Fibroblast of the conjunctiva (primary cell): Measurements from ENCODE around the gene SLC5A6.

Source experiments
- DNase-seq: peaks from one replicate; pipeline ENCODE4 v3.0.0-alpha.2; 2010; ENCODE audit warnings: low read depth

SLC5A6 gene

DNA sequence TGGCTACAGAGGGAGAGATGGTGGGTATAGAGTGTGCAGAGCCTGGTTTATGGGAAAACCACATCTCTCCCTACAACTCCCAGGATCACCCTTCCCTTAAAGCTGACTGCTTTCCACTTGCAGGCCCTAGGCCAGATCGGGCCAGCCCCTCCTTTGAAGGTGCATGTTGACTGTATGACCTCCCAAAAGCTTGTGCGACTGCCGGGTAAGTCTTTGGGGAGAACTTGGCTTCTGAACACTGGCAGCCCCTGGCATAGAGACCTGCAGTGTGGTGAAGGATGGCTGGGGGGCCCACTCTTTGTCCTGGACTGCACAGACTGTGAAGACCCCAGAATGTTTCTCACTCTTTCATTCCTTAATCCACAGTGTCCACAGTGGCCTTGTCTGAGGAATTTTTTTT, 24.6 kb upstream of the SLC5A6 start:
- no peak for DNase-seq

DNA sequence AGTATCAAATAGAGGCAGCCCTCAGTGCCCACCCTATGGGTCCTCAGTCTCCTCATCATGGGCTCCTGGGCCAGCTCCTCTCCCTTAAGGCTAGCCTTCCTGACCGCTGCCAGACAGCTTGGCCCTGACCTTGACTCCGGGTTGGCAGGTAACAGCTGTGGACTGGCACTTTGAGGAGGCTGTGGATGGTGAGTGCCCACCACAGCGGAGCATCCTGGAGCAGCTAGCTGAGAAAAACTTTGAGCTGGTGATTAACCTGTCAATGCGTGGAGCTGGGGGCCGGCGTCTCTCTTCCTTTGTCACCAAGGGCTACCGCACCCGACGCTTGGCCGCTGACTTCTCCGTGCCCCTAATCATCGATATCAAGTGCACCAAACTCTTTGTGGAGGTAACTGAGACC, 24.1 kb upstream of the SLC5A6 start:
- DNase-seq, result no peak

DNA sequence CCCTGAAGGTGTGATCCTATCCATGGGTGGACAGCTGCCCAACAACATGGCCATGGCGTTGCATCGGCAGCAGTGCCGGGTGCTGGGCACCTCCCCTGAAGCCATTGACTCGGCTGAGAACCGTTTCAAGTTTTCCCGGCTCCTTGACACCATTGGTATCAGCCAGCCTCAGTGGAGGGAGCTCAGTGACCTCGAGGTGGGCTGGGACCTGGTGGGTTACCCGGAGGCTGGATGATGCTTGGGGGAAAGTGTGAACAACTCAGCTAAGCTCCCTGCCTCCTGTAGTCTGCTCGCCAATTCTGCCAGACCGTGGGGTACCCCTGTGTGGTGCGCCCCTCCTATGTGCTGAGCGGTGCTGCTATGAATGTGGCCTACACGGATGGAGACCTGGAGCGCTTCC, 21.3 kb upstream of the SLC5A6 start:
- DNase-seq, result no peak

DNA sequence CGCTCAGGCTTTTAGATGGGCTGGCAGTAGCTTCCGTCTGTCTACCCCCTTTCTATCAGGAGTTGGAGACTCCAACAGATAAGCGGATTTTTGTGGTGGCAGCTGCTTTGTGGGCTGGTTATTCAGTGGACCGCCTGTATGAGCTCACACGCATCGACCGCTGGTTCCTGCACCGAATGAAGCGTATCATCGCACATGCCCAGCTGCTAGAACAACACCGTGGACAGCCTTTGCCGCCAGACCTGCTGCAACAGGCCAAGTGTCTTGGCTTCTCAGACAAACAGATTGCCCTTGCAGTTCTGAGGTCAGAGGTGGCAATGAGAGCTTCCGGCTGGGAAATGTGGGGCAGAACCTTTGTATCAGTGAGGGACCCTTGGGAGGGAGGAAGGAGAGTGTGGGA, 19.9 kb upstream of the SLC5A6 start:
- no peak for DNase-seq

DNA sequence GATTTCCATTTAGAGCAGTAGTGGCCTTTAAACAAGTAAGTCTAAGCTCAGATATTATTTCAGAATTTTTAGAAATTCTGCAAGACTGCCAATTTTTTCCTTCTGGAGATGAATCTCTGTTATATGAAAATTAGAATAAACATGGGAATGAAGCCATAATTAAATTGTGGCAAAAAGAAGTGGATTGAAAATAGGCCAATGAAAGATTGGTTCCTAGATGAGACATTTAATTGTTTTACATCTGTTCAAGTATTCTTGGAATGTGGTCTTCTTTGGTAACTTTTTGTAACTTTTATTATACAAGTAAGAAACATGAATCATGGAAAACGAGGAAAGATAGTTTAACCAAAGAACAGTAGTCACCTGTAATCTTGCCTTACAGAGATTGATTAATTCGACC, 15.4 kb upstream of the SLC5A6 start:
- DNase-seq, result no peak

DNA sequence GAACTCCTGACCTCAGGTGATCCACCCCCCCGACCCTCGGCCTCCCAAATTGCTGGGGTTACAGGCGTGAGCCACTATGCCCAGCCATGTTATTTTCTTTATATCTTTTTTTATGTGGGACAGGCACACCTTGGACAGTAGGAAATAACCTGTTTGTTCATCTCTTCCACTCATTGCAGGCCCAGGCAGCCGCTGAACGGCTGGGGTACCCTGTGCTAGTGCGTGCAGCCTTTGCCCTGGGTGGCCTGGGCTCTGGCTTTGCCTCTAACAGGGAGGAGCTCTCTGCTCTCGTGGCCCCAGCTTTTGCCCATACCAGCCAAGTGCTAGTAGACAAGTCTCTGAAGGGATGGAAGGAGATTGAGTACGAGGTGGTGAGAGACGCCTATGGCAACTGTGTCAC, 13.5 kb upstream of the SLC5A6 start:
- no peak for DNase-seq

DNA sequence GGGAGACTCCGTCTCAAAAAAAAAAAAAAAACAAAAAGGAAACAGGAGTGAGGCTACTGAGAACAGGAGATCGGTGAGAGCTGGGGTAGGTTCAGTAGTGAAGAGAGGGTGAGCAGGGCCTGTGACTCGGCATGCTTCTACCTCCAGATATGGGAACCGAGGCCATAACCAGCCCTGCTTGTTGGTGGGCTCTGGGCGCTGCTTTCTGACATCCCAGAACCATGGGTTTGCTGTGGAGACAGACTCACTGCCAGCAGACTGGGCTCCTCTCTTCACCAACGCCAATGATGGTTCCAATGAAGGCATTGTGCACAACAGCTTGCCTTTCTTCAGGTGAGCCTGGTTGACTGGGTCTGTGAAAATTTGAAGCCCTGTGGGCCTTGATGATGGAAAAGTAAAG, 11.3 kb upstream of the SLC5A6 start:
- no peak for DNase-seq

DNA sequence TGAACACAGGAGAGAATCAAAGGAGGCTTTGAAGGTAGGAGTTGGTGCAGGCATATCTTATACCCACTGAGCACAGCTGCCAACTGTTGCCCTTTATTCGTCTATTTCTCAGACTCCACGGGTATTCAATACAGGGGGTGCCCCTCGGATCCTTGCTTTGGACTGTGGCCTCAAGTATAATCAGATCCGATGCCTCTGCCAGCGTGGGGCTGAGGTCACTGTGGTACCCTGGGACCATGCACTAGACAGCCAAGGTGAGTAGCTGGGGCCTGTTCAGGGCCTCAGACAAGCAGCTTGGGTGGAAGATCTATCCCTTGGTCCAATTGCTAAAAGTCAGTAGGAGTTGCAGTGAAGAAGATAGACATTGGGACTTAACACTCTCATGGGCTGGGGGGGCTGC, 10.3 kb upstream of the SLC5A6 start:
- DNase-seq, result no peak

DNA sequence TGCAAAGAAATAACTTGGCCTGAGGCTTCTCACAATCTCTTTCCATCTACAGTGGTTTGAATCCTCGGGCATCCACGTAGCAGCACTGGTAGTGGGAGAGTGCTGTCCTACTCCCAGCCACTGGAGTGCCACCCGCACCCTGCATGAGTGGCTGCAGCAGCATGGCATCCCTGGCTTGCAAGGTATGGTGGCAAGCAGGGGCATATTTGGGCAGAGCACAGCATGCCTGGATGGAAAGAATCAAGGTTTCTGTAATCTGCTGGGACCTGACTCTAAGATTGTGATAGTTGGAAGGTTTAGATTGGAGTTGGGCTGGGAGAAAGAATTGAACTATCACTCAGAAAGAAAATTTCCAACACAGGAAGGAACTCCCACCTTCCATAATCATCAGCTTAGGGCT, 9.1 kb upstream of the SLC5A6 start:
- no peak for DNase-seq

DNA sequence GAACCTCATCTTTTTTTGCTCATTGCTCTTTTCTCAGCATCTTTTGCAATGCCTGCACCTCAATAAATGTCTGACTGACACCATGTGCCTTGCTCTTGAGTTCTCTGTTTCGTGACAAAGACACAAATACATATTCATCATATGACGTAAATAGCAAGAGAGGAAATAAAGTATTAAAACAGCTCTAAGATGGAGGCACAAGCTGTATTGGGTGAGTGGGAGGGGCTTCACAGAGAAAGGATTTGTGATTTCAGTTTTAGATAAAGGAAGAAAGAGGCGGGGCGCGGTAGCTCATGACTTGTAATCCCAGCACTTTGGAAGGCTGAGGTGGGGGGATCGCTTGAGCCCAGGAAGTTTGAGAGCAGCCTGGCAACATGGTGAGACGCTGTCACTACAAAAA, 8.0 kb upstream of the SLC5A6 start:
- DNase-seq, result no peak

DNA sequence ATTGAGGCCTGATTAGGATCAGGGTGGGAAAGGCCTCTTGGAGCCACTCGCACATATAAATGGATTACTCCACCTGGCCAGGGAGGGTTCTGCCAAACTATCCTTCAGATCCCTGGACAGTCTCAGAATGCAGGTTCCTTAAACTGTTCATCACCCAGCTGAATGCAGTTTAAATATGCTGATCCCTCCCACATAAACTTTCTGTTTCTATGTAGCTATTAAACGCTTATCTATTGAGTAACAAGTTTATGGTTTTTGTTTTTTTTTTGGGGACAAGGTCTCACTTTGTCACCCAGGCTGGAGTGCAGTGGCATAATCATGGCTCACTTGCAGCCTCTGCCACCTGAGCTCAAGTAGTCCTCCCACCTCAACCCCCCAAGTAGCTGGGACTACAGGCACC, 7.0 kb upstream of the SLC5A6 start:
- DNase-seq, result no peak

DNA sequence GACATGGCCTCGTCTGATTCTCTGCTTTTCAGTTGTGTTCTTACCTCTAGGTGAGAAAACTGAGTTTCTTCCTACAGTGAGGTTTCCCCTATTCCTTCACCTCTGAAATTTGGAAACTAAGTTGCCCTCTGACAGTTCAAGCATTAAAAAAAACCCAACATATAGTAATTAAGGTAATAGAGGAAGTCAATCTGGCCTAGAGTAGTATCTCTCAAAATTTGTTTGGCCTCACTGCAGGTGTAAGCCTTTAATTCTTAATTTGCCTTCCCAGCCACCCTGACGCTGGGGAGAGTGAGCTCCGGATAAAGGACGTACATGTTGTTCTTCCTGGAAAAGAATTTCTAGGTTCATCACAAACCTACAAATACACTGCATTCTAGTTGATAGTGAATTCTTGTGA, 6.5 kb upstream of the SLC5A6 start:
- no peak for DNase-seq

DNA sequence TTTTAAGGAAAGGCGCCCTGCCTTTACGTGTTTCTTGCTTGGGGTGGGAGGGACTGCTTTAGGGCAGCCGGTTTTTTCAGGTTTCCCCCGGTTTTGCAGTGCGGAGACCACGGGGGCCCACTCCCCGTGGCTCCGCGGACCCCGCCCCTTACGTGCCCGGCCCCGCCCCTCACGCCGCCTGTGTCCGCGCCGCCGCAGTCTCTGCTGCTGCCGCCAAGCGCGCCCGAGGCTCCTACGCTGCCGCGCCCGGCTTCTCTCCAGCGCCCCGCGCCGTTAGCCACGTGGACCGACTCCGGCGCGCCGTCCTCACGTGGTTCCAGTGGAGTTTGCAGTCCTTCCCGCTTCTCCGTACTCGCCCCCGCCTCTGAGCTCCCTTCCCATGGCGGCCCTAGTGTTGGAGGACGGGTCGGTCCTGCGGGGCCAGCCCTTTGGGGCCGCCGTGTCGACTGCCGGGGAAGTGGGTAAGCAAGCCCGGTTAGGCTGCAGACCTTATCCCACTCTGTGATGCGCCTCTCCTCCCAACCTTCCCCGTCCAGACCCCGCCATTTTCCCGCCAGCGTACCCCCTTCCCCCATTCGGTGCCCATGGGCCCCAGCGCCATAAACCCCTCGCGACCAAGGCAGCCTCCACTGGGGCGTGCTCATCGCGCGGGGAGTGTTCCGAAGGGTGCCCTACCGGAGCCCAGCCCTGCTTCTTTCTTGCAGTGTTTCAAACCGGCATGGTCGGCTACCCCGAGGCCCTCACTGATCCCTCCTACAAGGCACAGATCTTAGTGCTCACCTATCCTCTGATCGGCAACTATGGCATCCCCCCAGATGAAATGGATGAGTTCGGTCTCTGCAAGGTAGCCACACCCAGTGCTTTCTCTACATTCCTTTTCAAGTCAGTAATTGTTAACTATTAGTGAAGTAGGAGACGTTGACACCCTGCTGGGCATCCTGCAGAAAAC, 5.4 kb upstream of the SLC5A6 start, which contains the start of gene CAD:
Gene CAD, plus strand, starts transcription at position 197 of the 949 bp plus-strand sequence. Its CDS starts 183 bp downstream, at position 380.
- peak; percentile 72 for DNase-seq

DNA sequence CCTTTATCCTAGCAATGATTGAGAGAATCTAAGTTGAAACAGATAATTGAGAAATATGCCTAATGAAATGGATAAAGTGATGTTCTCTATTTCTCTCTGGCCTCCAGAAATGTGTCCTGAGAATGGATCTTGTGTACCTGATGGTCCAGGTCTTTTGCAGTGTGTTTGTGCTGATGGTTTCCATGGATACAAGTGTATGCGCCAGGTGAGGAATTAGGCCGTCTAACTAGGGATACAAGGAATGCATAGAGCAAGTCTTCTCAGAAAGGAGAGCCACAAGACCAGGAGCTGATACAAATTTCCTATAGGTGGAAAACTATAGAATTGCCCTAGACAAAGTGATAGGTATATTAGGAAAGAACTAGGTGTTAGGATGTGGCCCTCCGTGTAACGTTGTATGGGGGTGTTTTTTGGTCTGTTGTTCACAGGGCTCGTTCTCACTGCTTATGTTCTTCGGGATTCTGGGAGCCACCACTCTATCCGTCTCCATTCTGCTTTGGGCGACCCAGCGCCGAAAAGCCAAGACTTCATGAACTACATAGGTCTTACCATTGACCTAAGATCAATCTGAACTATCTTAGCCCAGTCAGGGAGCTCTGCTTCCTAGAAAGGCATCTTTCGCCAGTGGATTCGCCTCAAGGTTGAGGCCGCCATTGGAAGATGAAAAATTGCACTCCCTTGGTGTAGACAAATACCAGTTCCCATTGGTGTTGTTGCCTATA, 4.5 kb upstream of the SLC5A6 start:
- DNase-seq, result no peak

DNA sequence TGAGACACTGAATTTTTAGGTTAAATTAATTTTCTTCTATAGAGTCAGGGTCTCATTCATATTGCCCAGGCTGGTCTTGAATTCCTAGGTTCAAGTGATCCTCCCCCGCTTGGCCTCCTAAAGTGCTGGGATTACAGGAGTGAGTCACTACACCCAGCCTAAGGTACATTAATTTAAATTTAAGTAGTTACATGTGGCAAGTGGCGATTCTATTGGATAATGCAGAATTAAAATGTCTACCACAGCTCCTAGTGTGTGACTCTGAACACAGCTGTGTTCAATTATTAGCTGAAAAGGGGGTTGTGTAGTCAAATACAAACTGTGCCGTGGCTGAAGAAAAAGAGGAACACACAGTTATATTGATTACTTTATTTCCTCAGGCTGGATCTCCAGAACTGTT, 2.9 kb upstream of the SLC5A6 start:
- DNase-seq, result no peak

DNA sequence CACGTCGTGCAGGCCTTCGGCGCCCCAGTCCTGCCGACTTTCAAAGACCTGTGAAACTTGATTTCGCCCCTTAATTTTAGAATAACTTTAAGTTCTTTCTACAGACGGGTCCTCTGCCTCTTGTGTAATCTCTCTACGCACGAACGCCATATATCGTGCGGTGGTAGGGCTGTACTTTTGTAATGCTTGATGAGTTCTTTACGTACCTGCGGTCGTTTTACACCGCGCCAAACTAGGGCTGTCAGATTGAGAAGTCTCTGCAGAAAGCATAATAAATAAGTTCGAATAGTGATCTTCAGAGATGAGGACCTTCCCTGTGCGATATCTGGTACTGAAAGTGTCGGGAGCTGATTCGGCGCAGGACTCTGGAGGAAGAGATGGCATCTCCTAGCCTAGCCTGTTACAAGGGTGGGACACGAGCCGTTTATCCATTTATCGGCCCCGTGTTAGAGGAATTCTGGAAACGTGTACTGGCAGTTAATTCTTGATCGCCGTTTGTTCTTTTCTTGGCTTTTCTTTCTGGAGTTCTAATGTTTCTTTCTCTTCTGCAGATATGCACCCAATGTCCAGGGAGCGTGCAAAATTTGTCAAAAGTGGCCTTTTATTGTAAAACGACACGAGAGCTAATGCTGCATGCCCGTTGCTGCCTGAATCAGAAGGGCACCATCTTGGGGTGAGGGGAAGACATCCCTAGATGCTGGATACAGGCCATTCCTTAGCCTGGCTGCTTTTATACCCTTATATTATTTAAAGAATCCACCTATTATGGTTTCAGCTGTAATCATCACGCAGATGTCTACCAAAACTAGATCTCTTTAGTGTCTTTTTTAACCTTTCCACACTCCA, 781 bp upstream of the SLC5A6 start:
- no peak for DNase-seq

DNA sequence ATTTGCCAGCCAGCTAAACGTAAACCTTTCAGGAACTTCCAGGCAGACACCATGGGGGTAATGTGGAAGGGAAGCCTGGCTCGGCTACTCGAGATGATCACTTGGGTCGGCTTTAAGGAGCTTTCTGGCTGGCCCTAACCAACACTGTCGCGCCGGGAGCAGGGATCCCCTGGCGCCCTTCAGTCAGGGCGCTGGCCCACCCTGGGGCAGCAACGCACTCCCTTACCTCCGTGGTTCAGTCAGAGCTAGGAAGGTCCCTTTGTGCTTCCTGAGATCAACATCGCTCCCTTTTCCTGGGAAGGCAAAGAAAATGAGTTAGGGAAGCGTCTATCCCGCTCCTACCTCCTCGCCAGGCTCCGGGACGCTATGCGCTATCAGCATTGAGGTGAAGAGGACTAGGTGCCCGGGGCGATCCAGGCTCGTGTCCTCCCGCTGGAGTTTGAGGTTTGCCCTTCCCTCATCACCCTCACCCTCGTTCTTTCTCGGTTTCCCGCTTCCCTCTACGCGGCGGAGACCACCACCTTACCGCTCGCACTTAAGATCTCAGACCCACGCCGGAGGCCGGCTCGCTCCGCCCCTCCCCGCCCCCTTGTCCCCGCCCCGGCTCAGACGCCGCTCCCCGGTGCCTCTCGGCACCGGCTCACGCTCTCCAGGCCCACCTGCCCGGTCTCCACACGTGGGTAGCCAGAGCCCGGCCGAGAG, 676 bp downstream of the SLC5A6 start:
- no peak for DNase-seq

DNA sequence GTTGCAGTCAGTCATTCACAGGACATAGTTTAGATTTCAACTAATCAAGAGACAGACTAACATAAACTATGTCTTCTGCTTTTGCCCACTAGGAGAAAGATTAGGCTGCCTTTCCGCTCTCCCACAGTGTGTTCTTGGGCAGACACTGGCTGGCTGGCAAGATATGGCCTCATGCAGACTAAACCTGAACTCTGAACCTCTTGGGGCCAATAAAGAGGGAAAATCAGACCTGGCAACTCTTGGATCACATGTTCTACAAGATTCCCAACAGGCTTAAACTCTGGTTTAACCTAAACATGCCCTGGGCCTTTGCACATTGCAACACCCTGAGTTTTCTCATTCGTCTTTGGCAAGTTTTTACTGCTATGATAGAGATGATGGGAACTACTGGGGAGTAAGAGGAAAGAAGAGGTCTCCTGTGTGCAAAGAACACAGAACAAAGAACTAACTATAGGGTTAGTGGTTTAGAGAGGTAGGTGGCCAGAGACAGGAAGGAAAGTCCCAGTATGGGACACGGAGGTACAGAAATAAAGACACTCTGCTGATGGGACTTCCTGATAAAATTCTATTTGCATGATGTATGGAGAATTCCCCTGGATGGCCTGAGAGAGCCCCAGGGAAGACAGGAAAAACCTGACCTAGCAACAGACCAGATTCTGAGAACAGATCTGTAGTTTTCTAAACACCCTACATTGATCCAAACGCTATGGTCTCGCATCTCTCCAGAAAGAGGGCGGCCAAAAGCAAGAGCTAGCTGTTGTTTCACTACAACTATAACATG, 2.3 kb downstream of the SLC5A6 start:
- no peak for DNase-seq

DNA sequence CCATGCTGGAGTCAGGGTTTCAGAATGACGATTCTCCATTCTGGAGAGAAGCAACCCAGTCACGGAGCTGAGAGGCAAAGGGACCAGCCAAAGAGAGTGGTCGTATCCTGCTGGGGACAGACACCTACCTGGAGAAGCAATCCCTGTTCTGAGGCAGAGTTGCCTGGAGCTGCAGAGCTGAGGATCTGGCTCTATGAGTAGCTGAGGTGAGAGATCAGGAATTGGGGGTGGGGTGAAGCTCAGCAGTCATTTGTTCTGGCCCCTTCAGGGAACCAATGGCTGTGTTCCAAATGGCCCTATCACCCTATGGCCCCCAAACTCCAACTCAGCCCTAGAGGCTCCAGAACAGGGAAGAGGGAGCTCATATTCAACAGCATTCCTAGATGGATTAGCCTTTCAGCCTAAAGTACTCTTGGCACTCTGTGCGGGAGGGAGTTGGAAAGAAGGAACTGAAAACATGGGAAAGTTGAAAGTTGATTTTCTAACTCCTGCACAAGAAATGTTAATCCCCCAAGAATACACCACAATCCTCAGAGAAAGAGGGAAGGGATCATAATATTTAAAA, 3.5 kb downstream of the SLC5A6 start:
- DNase-seq, result no peak

DNA sequence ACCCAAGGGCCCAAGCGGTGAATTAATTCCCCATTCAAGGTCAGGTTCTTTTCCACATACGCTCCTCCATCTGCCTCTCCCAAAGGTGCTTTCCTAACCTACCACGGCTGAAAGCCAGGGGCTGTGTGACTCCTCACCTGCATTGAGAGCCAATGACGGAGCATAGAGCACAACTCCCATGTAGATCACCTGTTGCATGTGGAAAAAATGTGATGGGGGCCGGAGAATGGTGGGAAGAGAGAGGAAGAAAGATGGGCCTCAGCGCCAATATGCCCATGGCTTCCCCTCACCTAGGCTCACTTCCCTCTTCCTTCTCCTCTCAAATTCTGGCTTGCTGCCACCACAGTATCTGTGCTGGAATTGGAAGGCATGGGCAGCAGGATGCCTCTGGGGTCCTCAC, 5.7 kb downstream of the SLC5A6 start:
- DNase-seq, result no peak

DNA sequence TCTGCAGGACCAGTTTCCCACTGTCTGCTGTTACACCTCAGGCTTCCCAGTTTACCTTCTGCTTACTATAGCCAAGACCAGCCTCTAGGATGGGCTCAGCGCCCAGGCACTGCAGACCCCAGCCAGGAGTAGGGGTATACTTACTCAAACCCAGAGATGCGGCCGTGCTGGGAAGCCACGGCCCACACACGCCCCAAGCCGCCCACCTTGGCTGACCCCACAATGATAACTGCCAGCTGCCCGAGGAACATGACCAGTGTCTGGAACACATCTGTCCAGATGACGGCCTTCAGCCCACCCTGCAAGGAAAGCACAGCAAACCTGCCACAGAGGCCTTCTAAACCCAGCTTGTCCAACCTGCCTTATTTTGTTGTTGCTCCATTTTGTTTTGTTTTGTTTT, 6.9 kb downstream of the SLC5A6 start:
- no peak for DNase-seq
